ENCODE results near the gene ADCY2.

- TF ChIP-seq POLR2AphosphoS5 (IDR thresholded peaks at IDR 0.05) (no peak), CTCF (IDR thresholded peaks at IDR 0.05) (no peak), EP300 (IDR thresholded peaks at IDR 0.05) (no peak), POLR2A (IDR thresholded peaks at IDR 0.05; ENCODE audit: low read depth) (no peak)
These were observed 479.2 kb downstream of the ADCY2 start for GRCh38 chr5:7875151-7875550.
